HG02885 (cell line): ENCODE results near the gene SCFD2.
"Not testable (repeated sequence)": the region's sequence is repeated elsewhere in the genome, so short reads cannot be mapped to it uniquely, and the experiment has no call there.

ENCODE experiments used
- ATAC-seq: cut with Tn5 transposase; IDR thresholded peaks from one replicate; pipeline ENCODE4 v1.9.1; 2021; ENCODE audit warnings: mild to moderate bottlenecking; ENCODE audit not compliant: unreplicated experiment, poor library complexity

SCFD2 gene

DNA sequence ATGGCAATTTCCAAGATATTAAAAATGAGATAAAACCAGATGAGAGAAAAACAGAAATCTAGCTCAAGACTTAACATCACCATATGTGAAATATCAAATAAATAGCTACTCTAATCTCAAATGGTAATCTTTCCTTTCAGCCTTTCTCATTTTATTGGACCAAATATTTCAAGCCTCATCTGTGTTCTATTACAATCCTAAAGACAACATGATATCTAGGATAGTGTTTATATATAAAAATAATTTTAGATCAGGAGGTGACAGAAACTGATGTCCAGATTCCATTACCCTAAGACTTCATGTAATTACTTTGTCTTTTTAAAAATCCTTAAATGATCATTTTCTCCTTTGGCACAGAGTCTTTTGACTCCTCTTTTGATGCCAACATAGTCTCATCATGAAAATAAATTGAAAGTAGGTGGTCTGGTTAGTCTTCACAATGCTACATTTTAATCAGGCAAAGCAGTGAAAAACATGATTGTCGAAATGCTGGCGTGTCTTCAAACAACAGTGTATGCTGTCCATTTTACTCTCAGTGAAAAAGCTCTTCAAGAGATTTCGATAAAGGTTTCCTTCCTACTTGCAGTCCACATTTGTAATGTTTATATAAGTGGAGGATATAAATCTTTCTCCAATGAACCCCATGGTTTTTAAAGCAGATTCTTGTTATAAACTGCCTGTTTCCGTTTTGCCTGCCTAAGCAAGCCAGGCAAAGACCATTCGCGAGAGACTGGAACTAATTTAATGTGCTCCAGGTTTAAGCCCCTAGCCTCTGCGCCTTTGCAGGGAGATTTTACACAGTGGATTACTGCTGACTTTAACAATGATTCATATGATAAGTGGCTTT is 169.8 kb downstream of the SCFD2 start:
- no peak for ATAC-seq

DNA sequence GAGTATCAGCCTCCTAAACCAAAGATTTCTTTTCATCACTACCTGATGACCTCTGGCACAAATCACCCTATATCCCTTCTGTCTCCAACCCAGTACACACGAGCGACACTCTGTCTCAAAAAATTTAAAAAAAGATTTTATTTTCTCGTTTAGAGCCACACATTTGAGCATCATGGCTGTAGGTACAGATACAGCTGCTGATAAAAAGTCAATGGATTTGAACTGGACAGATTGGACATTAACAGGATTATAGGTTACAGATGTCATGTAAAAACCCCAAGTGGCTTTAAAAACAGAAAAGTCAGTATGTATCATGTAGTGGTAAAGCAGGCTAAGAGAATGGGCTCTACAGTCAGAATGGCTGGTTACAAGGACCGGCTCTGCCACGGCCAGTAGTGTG is 171.1 kb downstream of the SCFD2 start:
- no peak for ATAC-seq

DNA sequence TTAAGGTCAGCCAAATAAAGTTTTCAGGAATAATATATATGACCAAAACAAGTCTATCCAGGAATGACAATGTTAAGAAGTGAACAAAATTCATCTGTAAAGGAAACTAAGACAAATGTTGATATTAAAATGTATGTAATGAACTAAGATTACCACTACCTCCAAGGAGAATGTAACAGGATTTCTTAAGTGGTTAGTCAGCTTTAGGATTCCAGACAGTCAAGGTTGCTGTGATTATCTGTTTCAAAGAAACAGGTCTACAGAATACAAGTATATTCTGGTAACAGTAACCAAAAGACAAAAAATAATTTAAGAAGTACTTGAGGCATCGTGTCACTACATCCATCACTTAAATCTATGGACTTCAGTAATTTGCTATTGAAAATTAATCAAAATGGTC is 172.8 kb downstream of the SCFD2 start:
- ATAC-seq: no peak

DNA sequence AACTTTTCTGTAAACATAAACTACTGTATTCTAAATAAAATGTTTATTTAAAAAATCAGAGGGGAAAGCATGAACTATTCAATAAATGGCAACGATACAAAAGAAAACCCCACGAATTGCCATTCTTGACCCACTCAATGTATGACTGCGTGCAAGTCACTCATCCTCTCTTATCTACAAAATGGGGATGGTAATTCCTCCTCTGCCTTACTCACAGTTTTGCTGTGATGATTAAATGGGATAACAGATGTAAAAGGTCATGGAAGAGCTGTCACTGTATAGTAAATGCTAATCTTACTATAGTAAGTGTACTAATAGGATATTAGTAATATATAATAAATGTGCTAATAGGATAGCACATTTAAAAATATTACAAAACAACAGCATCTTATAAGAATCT is 173.4 kb downstream of the SCFD2 start:
- no peak for ATAC-seq

DNA sequence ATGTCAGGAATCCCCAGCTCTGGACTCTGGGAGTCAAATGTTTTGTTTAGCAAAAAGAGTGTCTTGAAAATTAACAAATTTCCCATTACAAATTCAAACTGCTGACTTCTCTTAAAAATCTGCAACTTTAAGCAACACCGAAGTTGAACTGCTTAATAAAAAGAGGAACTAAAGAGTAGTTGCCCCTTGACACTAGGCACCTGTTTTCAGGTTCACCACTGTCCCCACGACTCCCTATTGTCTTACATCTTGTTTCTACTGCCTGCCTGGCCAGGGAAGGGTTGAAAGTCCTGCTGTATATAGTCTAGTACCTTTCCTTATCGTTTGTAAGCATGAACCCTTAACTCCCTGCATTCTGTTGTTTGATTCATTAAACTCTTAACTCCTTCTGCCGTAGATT is 173.9 kb downstream of the SCFD2 start:
- no peak for ATAC-seq

DNA sequence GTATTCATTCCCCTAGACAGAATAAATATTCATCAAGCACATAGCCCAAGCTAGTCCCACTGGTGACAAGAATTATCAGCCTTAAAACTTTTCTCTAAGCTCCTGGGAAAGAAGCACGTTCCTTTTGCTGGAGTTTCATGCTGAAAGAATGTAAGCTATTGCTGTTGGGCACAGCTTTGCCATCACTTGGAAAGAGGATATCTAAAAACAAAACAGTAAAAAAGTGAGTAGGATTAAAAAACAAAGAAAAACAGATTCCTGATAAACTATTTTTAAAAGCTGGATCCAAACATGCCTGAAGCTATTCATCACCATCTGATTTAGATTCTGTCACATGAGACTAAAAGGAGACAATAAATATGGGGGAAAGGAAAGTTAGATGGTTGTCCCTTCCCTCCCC is 176.8 kb downstream of the SCFD2 start:
- no peak for ATAC-seq

DNA sequence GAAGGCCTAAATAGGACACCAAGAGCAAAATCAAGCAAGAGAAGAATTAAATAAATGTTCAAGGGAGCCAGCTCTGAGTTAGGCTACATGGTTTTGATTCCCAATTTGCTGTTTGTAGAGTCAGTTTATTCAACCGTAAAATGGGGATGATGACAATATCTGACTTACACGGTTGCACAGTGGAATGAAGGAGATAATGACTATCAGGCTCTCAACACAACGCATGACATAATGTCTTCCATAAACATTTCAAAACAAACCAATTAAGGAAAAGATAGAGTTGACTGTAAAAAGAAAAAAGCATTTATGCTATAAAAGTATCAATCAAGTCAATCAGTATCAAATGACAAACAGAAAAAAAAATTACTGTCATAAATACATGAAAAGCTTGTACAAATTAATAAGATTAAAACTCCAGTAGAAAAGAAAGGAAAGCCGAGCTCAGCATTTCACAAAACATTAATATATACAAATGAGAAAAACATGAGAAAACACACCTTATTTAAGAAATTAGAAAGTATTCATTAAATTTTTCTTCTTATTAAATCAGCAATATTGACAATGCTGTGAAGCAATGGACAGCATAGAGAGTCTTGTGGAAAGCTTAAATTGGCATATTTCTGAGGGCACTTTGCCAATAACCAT is 179.0 kb downstream of the SCFD2 start:
- ATAC-seq: no peak

DNA sequence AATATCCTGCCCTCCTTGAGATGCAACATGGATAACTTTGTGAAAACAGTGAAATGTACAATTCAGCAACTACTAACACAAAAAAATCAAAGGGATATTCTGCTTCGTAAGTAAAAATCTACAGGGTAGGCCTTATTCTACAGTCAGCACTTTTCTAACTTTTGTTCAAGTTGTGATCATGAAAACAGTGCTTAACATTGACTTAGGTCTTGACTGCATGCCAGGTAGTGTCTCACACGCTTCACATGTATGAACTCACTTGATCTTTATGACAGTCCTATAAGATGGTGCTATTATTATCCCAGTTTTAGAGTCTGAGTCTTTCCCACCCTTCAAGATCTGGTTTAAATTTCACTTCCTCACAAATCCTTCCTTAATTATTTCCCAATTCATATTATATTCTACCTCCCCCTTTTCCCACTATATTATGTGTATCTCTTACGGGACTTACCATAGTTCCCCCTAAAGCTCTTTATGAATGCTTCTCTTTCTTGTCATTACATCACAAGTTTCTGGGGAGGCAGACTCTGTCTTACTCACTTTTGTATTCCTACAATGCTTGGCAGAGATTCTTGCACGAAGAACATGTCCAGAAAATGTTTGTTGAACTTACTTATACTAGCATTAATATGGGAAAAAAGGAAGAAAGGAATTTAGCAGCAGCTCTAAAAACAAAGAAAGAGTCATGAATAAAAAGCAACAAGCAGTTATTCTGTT is 179.8 kb downstream of the SCFD2 start:
- no peak for ATAC-seq

DNA sequence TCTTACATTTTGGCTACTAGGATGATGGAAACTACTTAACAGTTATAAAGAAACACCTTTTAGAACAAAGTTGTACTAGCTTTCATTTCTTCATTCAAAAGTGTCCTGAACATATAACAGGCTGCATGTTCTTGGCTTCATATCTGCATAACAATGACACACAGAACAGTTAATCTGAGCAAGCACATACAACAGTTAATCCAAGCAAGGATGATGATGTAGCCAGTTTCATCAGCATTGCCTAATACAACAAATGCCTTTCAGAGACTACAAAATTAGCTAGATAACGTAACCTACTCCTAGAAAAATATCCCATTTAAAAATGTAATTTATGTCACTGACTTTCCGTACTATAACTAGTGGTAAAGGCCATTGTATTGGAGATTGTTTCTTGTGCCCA is 182.1 kb downstream of the SCFD2 start:
- no peak for ATAC-seq

DNA sequence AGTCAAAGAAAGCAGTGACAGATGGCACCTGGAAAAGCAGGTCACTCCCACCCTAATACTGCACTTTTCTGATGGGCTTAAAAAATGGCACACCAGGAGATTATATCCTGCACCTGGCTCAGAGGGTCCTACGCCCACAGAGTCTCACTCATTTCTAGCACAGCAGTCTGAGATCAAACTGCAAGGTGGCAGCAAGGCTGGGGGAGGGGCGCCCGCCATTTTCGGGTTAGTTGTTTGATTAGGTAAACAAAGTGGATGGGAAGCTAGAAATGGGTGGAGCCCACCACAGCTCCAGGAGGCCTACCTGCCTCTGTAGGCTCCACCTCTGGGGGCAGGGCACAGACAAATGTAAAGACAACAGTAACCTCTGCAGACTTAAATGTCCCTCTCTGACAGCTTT is 188.1 kb downstream of the SCFD2 start:
- ATAC-seq: not testable (repeated sequence)

DNA sequence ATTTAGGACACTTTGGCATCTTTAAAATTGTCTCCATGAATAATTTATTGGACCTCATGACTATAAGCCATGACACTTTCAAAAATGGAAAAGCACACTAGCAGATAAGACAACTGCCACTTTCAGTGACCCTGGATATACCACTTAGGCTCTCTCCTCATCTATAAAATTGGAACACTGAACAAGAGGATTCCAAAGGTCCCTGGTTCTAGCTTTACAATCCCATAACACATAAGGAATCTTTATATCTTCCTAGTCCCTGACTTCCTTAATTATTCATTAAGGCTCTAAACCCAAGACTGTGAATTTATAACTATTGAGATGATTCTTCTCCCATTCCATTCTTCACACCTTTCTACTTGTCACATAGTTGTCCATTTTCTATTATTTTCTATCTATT is 190.2 kb downstream of the SCFD2 start:
- no peak for ATAC-seq

DNA sequence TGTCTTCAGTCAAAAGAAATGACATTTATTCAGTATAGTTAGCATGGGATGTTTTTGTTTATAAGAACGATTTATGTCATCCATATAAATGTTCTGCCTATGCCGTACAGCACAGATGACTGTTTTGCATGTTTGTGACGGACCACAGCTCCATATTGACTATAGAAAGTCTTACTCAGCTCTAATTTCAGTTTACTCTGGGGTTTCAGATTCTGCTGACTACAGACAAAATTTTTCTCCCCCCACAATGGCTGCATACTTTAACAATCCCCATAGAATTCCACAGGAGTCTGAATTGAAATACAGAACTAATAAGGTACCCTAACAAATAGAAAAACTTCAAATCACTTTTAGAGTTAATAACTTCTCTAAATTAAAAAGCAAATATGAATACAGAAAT is 191.0 kb downstream of the SCFD2 start:
- no peak for ATAC-seq

DNA sequence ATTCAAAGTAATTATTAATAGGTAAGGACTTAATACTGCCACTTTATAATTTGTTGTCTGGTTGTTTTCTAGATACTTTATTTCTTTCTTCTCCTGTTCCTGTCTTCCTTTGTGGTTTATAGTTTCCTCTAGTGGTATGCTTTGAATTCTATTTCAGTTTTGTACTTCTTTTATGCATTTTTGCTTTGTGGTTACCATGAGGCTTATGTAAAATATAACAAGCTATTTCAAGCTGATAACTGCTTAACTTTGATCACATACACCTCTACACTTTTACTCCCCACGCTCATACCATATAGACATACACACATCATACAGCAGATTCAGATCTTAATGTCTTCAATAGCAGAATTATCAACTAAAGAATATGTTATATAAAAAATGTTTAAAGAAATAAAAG is 192.3 kb downstream of the SCFD2 start:
- ATAC-seq: no peak

DNA sequence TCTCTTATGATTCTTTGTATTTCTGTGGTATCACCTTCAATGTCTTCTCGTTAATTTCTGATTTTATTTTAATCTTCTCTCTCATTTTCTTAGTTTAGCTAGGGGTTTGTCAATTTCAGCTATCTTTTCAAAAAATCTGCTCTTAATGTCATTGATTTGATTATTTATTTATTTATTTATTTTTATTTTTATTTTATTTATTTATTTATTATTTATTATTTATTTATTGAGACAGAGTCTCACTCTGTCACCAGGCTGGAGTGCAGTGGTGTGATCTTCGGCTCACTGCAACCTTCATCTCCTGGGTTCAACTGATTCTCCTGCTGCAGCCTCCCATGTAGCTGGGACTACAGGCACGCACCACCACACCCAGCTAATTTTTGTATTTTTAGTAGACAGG is 194.1 kb downstream of the SCFD2 start:
- no peak for ATAC-seq

DNA sequence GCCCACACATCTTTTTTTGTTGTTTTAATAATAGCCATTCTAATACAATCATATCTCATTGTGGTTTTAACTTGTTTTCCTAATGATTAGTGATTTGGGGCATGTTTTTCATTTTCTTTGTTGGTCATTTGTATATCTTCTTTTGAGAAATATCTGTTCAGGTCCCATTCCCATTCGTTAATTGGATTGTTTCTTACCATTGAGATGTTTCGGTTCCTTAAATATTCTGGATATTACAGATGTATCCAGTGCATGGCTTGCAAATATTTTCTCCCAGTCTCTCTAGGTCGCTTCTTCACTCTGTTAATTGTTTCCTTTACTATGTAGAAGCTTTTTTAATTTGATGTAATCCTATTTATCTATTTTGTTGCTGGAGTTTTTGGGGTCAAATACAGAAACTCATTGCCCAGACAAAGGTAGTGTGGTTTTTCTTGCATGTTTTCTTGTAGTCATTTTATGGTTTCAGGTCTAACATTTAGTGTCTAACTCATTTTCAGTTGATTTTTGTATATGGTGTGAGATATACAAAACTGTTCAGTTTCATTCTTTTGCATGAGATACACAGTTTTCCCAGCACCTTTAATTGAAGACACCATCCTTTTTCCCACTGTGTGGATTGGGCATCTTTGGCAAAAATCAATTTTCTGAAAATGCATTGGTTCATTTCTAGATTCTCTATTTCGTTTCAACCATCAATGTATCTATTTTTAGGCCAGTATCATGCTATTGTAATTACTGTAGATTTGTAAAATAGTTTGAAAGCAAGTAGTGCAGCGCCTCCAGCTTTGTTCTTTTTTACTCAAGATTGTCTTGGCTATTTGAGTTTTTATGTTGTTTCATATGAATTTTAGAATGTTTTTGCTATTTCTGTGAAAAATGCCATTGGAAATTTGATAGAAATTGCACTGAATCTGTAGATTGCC is 195.9 kb downstream of the SCFD2 start:
- no peak for ATAC-seq

DNA sequence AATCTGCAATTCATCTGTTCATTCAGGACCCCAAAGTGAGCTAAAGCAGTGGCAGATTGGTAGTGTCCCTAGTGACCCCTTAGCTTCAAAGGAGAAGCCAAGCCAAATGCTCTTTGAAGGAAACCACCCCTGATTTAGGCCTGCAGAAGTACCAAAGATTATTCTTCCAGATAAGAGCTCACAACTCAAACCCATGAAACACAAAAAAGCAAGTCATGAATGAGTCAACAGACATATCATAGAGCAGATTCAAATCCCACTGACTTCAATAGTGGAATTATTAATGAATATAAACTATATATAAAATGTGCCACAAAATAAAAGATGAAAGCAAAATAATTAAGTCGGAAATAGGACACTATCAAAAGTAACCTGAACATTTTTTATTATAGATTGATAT is 197.6 kb downstream of the SCFD2 start:
- ATAC-seq: no peak

DNA sequence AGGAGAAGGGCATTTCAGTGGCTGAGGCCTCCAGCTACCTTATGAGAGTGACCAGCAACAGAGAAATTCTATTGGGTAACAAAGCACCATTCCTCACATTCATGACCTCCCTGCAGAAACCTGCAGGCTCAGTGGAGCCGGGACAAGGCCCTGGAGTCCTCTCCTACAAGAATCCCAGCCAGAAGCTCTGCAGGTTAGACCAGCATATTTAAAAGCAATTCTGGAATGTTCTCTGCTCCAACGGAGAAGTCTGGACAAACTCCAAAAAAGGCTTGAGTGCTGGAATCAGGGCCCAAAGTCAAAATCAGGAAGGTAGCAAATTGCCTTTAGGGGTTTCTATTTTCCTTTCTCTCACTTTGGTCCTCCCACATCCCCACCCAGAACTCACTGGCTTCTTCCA is 202.9 kb downstream of the SCFD2 start:
- ATAC-seq: no peak

DNA sequence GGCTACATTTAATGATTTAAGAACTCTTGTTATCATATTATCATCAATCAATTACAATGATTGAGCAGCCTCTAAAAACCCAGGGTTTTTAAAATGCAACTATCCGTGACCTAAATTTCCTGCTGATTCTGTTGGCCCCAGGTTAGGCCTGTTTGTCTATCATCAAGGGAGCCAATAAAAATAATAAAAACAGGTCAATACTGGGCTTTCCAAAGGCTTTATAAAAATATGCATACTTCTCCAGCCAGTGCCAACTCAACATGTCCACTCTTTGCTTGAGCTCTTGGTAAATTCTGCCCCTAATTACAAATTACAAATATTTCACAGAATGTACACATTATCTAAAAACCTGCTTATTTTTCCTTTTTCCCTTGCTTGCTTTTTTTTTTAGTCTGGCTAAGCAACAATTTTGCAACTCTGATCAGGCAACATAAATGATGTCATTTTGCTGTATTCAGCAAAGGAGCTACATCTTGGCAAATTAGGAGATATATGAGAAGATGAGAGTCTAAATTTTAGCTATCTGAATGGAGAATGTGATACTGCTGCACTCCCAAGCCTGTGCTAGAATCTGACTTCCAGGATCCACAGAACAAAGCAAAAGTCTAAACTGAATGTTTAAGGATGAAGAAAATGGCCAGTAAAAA is 204.0 kb downstream of the SCFD2 start:
- no peak for ATAC-seq

DNA sequence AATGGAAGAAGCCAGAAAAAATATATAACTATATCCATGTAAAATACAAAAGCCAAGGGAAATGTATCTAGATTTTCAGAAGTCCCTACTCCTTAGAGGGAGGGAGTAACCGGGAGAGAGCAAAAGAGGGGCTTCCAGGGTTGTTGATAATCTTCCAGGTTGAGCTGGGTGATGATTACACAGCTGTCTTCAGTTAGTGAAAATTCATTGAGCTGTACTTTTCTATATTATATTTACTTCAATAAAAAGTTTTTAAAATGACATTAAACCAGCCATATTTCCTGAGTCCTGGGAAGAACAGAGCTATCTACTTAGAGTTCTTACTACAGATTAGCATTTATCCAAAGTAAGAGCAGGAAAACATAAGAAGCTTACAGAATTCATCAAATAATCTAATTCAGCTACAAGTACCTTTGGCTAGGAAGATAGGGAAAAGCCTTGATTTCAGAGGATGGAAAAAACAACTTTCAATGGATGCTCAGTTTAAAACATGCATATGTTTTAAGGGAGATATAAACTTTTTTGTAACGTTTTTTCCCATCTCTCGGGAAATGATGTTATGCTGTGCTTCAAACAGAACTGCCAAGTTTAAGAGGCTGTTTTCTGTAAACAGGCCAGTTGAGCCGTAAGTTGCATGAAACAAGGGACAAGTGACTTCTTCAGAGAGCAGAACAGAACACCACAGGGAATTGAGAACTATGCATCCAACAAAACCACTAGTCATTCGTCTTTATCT is 204.6 kb downstream of the SCFD2 start:
- no peak for ATAC-seq
